GM19239 (cell line): ENCODE data around the gene RASGRF1.
"Not testable (repeated sequence)": the region's sequence is repeated elsewhere in the genome, so short reads cannot be mapped to it uniquely, and the experiment has no call there.

ENCODE experiments used
- DNase-seq: peaks from one replicate; pipeline ENCODE4 v3.0.0; 2011; ENCODE audit warnings: low spot score; ENCODE audit not compliant: insufficient read length
- FAIRE-seq: peaks from 2 replicates; lab custom pipeline; 2011; peaks lifted over from hg19 to GRCh38; lab: Jason Lieb, UNC

The RASGRF1 gene

DNA sequence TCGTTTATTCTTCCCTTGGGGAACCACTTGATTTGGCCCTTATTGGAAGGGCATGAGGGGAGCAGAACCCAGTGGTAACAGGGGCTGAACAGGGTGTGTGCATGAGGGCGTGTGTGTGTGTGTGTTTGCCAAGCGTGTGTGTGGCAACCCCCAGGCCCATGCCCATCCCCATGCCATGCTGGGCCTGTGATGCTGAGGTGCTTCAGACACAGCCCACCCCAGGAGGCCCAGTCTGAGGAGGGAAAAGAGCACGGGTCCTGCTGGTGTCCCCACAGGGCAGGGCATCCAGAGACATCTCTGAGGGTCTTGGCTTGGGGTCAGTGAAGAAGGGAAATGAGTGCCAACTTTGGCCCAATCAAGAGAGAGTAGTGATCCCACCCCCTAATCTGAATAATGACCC is 71.6 kb downstream of the RASGRF1 start:
- no peak for DNase-seq
- FAIRE-seq, result no peak

DNA sequence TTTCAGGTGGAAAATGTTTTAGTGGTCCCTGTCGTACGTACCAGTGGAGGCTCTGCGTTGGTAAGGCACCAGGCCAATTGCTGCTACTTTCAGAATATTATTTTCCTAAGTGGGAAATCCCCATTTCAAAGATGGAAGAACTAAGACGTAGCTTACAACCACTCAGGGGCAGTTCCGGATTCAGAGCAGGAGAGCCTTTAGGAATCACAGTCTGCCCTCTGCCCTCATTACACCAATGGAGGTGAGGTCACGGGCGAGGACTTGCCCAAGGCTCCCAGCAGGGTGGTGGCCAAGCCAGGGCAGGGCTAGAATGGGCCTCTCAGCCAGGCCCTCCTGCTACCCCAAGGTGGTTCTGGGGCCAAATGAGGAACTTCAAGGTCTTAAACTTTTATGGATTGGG is 72.6 kb downstream of the RASGRF1 start:
- DNase-seq, result no peak
- no peak for FAIRE-seq

GRCh38 chr15:79016527-79017170 is 73.9 kb downstream of the RASGRF1 start:
- FAIRE-seq (no peak), DNase-seq (no peak)

DNA sequence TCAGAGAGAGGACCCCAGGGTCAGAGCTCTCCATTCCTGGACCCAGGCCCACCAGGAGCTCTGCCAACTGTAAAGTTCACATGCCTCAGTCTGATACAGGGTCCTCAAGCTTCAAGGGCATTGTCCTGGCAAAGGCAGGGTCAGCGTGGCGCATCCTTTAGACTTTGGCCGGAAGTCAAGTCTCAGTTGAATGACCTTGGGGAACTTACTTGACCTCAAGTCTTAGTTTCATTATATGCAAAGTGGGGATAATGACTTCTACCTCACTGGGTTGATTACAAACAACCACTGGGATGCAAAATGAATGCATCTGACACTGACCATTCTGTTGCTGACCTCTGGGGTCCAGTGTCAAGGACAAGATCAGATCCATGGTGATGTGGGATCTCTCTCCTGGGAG is 75.2 kb downstream of the RASGRF1 start:
- DNase-seq (no peak), FAIRE-seq (peak; percentile 82)

DNA sequence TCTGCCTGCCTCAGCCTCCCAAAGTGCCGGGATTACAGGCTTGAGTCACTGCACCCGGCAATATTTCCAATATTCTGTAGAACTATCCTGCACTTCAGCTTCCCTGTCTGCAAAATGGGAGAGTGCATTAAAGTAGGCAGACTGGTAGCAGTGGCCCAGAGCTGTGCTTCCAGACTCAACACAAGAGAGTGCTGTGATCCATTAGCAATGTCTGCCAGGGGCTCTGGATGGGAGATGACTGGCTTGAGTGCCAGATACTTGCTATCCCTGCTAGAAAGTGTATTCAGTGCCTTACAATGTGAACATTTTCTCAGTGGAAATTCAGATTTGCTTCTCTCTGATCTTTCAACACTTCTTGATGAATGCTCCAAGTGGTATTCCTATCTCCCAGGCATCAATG is 80.3 kb downstream of the RASGRF1 start:
- DNase-seq (no peak), FAIRE-seq (no peak)

DNA sequence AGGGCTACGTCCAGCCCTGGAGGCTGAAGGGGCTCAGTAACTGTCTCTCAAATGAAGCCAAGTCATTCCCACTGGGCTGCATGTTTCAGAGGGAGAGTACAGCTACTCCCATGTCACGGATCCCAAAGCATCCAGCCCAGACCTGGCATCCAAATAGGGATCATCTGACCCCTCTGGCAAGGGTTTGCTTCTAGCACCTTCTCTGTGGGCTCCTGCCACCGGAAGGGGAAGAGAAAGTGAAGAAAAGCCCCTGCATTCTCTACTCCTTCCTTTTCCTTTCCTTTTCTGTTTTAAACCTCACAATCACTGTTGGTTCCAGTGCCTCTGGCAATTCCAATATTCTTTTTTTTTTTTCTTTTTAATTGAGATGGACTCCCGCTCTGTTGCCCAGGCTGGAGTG is 81.2 kb downstream of the RASGRF1 start:
- DNase-seq (no peak), FAIRE-seq (peak; percentile 21)

DNA sequence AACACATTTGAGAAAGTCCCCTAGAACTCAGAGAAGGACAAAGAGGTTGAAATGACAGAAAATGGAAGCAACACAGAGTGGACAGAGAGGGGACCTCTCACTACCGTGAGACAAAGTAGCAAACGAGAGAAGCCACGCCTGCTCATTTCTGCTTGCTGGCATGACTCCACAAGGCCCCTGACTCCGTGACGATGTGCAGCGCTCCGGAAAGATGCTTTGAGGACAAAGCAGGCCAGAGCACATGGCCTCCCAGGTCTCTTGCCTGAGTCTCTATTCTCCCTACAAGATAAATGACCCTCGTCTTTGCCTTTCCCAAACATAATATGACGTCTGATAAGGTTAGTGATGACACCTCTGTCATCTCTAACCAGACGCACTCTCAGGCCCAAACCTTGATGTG is 81.9 kb downstream of the RASGRF1 start:
- no peak for FAIRE-seq

GRCh38 chr15:79007066-79007465 is 83.5 kb downstream of the RASGRF1 start:
- no peak for FAIRE-seq
- no peak for DNase-seq

More for the DNA sequence above, 81.9 kb downstream of the RASGRF1 start:
- no peak for DNase-seq

DNA sequence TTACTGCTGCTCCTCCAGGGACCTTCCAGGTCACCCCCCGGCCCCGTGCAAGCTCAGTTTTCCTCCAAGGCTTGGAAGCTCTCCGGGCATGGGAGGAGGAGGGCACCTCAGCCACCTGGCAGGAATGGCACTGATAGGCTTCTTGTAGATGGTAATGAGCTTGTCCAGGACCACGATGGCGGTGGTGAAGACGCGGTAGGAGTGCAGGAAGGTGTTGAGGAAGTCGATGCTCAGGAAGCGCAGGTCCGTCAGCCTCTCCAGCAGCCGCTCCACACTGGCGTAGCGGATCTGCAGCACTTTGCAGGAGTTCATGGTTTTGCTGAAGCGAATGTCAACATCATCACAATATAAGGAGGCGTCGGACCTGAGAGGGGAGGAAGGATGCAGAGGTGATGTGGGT is 84.5 kb downstream of the RASGRF1 start:
- DNase-seq, result no peak
- FAIRE-seq, result no peak

GRCh38 chr15:79004336-79004735 is 86.2 kb downstream of the RASGRF1 start:
- FAIRE-seq, result peak; percentile 99
- peak; percentile 81 for DNase-seq

- no peak for FAIRE-seq
- DNase-seq, result no peak
Observed at GRCh38 chr15:79003896-79004295, 86.7 kb downstream of the RASGRF1 start.

GRCh38 chr15:79003301-79003700 is 87.3 kb downstream of the RASGRF1 start:
- FAIRE-seq (no peak), DNase-seq (no peak)

DNA sequence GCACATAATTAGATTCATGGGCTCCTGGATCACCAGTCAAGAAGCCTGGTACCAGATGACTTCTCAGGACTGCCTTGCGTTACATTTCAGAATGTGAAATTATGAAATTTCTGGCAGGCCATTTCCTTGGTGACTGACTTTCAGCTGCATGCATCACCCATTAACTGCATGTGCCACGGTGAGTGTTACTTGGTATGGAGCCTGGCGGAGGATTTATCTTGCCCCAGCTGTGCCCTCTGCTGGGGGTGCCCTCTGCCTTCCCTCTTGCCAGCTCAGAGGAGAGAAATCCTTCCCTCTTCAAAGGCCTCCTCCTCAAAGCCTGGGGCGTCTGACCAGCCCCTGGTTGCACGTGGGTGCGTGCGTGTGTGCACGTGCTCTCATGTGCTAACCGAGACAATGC is 88.0 kb downstream of the RASGRF1 start:
- FAIRE-seq, result no peak
- no peak for DNase-seq

DNA sequence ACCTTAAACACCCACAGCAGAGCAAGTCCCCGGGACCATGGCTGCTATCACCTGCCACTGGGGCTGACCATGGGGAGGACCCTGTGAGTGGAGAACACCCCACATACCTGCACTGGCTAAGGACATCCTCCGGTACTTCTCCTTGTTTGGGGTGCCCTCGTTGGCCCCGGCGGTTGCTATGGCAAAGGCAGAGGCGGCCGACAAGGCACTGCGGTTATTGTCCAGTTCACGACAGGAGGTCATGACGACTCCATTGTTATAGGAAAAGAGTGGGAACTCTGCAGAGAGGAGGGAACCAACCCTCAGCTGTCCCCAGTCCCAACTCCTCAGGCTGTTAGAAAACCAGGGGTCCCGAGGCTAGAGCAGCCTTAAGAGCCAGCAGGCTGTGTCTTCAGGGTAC is 90.9 kb downstream of the RASGRF1 start:
- DNase-seq (no peak), FAIRE-seq (no peak)

DNA sequence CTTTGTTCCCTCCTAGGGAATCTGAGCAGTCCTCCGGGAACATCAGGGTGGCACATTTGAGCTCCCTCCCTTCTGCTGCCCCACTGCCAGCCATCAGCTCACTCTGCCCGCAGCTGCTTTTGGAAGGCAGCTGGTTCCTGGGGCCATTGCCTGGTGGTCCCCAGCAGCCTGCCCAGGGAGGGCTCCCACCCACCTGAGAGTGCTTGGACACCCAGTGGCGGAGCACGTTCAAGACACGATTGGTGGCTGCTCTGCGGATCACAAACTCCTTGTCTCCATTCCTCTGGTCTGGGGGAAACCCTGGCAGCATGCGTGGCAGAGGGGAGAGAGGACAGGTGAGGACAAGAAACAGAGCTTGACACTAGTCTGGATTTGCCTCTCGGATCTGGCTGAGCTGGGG is 92.1 kb downstream of the RASGRF1 start:
- DNase-seq, result no peak
- no peak for FAIRE-seq

DNA sequence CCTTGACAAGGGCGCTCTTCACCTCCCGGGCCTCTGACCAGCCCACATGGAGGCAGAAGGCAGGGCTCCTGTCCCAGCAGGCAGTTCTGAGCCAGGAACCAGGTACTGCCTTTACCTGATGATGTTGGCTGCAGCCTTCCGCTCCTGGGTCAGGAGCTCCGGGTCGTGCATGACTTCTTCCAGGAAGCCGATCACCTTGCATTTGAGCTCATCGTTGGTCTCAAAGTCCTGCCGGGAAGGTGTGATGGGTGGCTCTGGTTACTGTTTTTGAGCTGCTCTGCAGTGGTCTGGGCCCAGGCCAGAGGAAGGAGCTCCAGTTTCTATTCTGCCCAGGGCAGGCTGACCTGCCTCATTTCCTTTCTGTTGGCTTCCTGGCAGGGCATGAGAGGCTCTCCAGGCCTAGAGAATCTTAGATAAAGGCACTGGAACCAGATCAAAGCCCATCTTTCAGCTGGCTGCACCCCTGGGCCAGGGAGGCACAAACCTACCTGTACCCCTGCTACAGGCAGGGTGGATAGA is 92.5 kb downstream of the RASGRF1 start:
- DNase-seq, result no peak
- peak; percentile 44 for FAIRE-seq

DNA sequence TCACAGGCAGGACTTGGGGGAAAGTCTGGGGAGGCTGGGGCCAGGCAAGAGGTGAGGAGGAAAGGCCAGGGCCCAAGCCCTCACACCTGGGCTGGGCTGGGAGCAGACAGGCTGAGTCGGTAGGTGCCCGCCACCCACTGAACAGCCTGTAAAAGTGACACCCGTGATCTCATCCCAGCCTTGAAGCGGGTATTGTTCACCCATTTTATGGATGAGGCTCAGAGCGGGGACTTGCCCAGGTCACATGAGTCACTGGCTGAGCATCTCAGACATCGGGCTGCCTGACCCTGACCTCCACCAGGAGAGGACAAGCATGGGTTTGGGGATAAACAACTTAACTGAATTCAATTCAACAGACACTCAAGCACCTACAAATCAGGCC is 93.7 kb downstream of the RASGRF1 start:
- DNase-seq (no peak), FAIRE-seq (no peak)

DNA sequence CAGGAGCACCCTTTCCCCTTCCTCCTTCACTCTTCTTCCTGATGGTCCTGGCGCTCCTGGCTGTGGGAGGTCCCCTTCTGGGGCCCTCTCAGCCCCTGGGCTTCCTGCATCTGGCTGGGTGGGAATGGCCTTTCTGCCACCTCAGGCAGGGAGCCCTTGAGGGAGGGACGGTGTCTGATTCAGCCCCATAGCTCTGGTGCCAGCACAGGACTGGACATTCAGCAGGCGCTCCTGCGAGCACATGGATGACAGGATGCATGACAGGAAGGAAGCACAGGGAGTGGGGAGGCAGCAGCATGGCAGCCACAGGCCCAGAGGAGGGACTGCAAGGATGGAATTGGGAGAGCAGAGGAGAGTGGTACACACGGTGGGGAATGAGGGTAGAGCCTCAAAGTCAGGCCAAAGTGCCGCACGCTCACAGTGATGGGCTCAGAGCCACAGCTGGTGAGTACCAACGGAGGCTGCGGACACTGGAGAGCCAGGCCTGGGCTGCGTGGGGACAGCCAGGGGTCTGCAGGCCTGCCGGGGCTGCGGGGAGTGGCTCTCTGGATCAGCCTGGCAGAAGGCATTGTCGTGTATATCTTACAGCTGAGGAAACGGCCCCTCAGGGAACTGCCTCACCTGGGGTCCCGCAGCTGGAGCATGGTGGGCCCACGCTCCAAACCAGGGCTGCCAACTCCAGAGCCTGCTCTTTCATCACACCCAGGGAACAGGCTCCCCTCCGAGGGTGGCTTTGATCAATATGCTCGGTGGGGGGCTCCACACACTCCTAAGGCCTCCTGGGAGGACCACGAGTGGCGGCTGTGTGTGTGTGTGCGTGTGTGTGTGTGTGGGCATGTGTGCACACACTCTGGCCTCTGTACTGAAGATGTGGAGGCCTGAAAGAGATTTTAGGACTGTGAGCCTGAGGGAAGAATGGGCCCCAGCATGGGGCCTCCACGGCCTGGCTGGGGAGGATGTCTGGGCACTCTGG is 94.4 kb downstream of the RASGRF1 start:
- FAIRE-seq (no peak), DNase-seq (no peak)

- DNase-seq, FAIRE-seq: not testable (repeated sequence)
Observed at GRCh38 chr15:78995161-78995560, 95.4 kb downstream of the RASGRF1 start.

GRCh38 chr15:78993931-78994530 is 96.5 kb downstream of the RASGRF1 start:
- FAIRE-seq (no peak), DNase-seq (no peak)
